Spleen (tissue), 11 donors: ENCODE measurements around the gene LSMEM2. TPM values are rescaled to one million over a fixed set of nuclear protein-coding genes. Genes with fewer than 3 reads are reported as not detected.
A peak's percentile ranks its signal among the peaks of the same experiment; 100 is the strongest.

Experiments
- DNase-seq: peaks from one replicate; pipeline ENCODE4 v3.0.0-alpha.2; 2020
- H3K27ac ChIP-seq, 8 donors: fragments of 200-600 bp; sonication (generic) in 7 of 8; 1 replicate in 4 of 8; 2 replicates in 4 of 8; pipeline versions ENCODE4 v1.5.0 to v1.8.0; 2016 to 2021; ENCODE audit warnings: inconsistent platforms in 4 of 8, mild to moderate bottlenecking in 4 of 8, moderate library complexity in 1 of 8
- H3K27me3 ChIP-seq, 7 donors: fragments of 200-600 bp; sonication (generic) in 6 of 7; replicated peaks in 1 of 7; 1 replicate in 4 of 7; 2 replicates in 3 of 7; pipeline versions ENCODE4 v1.5.0 to v1.8.0; 2016 to 2021; ENCODE audit warnings: inconsistent platforms in 3 of 7, mild to moderate bottlenecking in 1 of 7
- H3K36me3 ChIP-seq, 6 donors: fragments of 200-600 bp; sonication (generic) in 5 of 6; 1 replicate in 4 of 6; 2 replicates in 2 of 6; pipeline versions ENCODE4 v1.5.0 to v1.8.0; 2016 to 2021; ENCODE audit warnings: inconsistent platforms in 2 of 6
- H3K4me1 ChIP-seq, 6 donors: fragments of 200-600 bp; sonication (generic) in 5 of 6; 1 replicate in 3 of 6; 2 replicates in 3 of 6; pipeline versions ENCODE4 v1.5.0 to v1.8.0; 2016 to 2021; ENCODE audit warnings: inconsistent platforms in 3 of 6
- H3K4me3 ChIP-seq, 8 donors: fragments of 200-600 bp; sonication (generic) in 7 of 8; 1 replicate in 4 of 8; 2 replicates in 4 of 8; pipeline versions ENCODE4 v1.5.0 to v1.8.0; 2016 to 2021; ENCODE audit warnings: inconsistent platforms in 4 of 8, mild to moderate bottlenecking in 4 of 8, moderate library complexity in 2 of 8
- H3K9me3 ChIP-seq, 8 donors: fragments of 200-600 bp; sonication (generic) in 7 of 8; 1 replicate in 4 of 8; 2 replicates in 4 of 8; pipeline versions ENCODE4 v1.5.0 to v1.8.0; 2016 to 2021; ENCODE audit warnings: inconsistent platforms in 4 of 8
- CTCF ChIP-seq, 11 experiments: fragments of 200-600 bp in 7 of 11; fragments of 450-650 bp in 4 of 11; sonication (generic) in 4 of 11; IDR thresholded peaks in 8 of 11; conservative IDR thresholded peaks in 3 of 11; 1 replicate in 7 of 11; 2 replicates in 4 of 11; pipeline versions ENCODE4 v1.4.0 to v1.8.0; 2016 to 2021; ENCODE audit warnings: antibody characterized with exemption in 11 of 11, inconsistent platforms in 4 of 11, mild to moderate bottlenecking in 1 of 11
- POLR2A ChIP-seq, 3 donors: fragments of 450-650 bp; IDR thresholded peaks; one replicate each; pipeline ENCODE4 v1.5.1; 2017; ENCODE audit warnings: antibody characterized with exemption in 3 of 3, mild to moderate bottlenecking in 1 of 3
- POLR2AphosphoS5 ChIP-seq, 3 donors: sonication (generic); formaldehyde crosslinking; IDR thresholded peaks; one replicate each; pipeline ENCODE4 v1.5.1; 2017; ENCODE audit warnings: antibody characterized with exemption in 3 of 3
- WGBS, 5 donors: extraction: QIAGEN DNeasy Blood & Tissue Kit in 3 of 5; methylation state at CpG; one replicate each; pipeline versions ENCODE4 v1.1.5 to v1.1.7; 2013 to 2018; 5-methylcytosine and 5-hydroxymethylcytosine counted together
- intact Hi-C: fragments of 100-400 bp; cut with DNase I; formaldehyde crosslinking; loops from one replicate; pipeline ENCODE4 v1.15.0; 2023; ENCODE audit warnings: low total_unique reads
- polyA plus RNA-seq, 3 donors: library from polyadenylated mRNA; stranded (reverse); fragments of 200-250 nt; gene quantifications; one replicate each; pipeline ENCODE4 v1.2.1, GENCODE V29; 2013
- total RNA-seq, 7 donors: library from RNA; depleted of rRNA in 3 of 7; stranded (reverse); fragments of >200 nt in 3 of 7; fragmentation: NEBNext Ultra II Directional in 4 of 7; extraction: Animal tissue kit (Norgen Biotek cat#: 25700) in 4 of 7; gene quantifications; one replicate each; pipeline versions ENCODE4 v1.1.0 to v1.2.1, GENCODE V29; 2016 to 2021
- donor health status: healthy with polysubstance abuse.
- donor health status: DM: no; HTN: no; CAD: no; lungs with moderate emphysema.
- donor health status: DM: no; HTN: no; CAD: no.
- donor health status: Bipolar disorder and iron deficiency.
- donor health status: healthy.
- donor health status: DM: no; HTN: no; CAD: no.
- donor health status: DM: yes; HTN: yes; CAD: no.

Gene LSMEM2
- total and polyA plus RNA-seq, 10 donors: 0.06 to 0.46 (median 0.24) TPM; not detected in 6

GRCh38 chr3:50264964-50265485, 13.9 kb upstream of the LSMEM2 start:
- WGBS, 5 donors: 72 to 88% (median 82%) methylated on average over 5 to 7 of the region's 7 CpGs
- H3K27ac ChIP-seq: peak overlapping the region in 7 of 8 donors; percentile 2 to 84 (median 74)
- no peaks in the 10 kb centered on the region for H3K9me3 ChIP-seq
- H3K4me3 ChIP-seq: no peak overlapping the region
- H3K27me3 ChIP-seq: peaks cover 0 to 24% (median 0%) of the 10 kb centered on the region in 7 donors
- no peaks in the 10 kb centered on the region for H3K36me3 ChIP-seq
- intact Hi-C loops: no loop called here
- H3K4me1 ChIP-seq: peaks cover 7 to 75% (median 37%) of the 10 kb centered on the region in 6 donors
- TF ChIP-seq POLR2A (IDR thresholded peaks at IDR 0.05) (no peak), POLR2AphosphoS5 (IDR thresholded peaks at IDR 0.05) (no peak), CTCF (IDR thresholded peaks at IDR 0.05 in 8 of 11, conservative IDR thresholded peaks at IDR 0.05 in 3 of 11) (no peak)
- DNase-seq: no peak

GRCh38 chr3:50265571-50265970, 13.3 kb upstream of the LSMEM2 start:
- Histone ChIP-seq H3K4me3 (no peak overlapping the region), H3K36me3 (no peaks in the 10 kb centered on the region), H3K4me1 (peaks cover 5 to 70% (median 32%) of the 10 kb centered on the region in 6 donors), H3K27me3 (peaks cover 0 to 24% (median 0%) of the 10 kb centered on the region in 7 donors), H3K27ac (peak overlapping the region in 7 of 8 donors; percentile 2 to 84 (median 74)), H3K9me3 (no peaks in the 10 kb centered on the region)
- WGBS, 5 donors: 33 to 79% (median 52%) methylated on average over 1 of the region's 1 CpG
- no peak for TF ChIP-seq POLR2A (IDR thresholded peaks at IDR 0.05)
- no peak for TF ChIP-seq POLR2AphosphoS5 (IDR thresholded peaks at IDR 0.05)
- TF ChIP-seq CTCF (IDR thresholded peaks at IDR 0.05 in 8 of 11, conservative IDR thresholded peaks at IDR 0.05 in 3 of 11): no peak
- DNase-seq: no peak
- intact Hi-C loops: no loop called here

- TF ChIP-seq POLR2A (IDR thresholded peaks at IDR 0.05) (no peak), POLR2AphosphoS5 (IDR thresholded peaks at IDR 0.05) (no peak), CTCF (IDR thresholded peaks at IDR 0.05 in 8 of 11, conservative IDR thresholded peaks at IDR 0.05 in 3 of 11) (no peak)
- intact Hi-C loops: no loop called here
- WGBS, 5 donors: 79 to 85% (median 81%) methylated on average over 6 of the region's 6 CpGs
- peaks cover under 1 to 65% (median 29%) of the 10 kb centered on the region in 6 donors for H3K4me1 ChIP-seq
- H3K4me3 ChIP-seq: no peak overlapping the region
- no peaks in the 10 kb centered on the region for H3K36me3 ChIP-seq
- no peaks in the 10 kb centered on the region for H3K9me3 ChIP-seq
- H3K27ac ChIP-seq: peak overlapping the region in 5 of 8 donors; percentile 41 to 84 (median 75)
- DNase-seq: no peak
- H3K27me3 ChIP-seq: peaks cover 0 to 24% (median 0%) of the 10 kb centered on the region in 7 donors
These were observed 12.9 kb upstream of the LSMEM2 start for GRCh38 chr3:50266017-50266416.

- no peaks in the 10 kb centered on the region for H3K9me3 ChIP-seq
- 51 to 72% (median 63%) methylated on average over 2 to 7 of the region's 7 CpGs for WGBS, 5 donors
- peak overlapping the region in 6 of 8 donors; percentile 4 to 50 (median 16) for H3K4me3 ChIP-seq
- H3K36me3 ChIP-seq: no peaks in the 10 kb centered on the region
- peak overlapping the region in 7 of 8 donors; percentile 58 to 84 (median 74) for H3K27ac ChIP-seq
- intact Hi-C loops: no loop called here
- H3K27me3 ChIP-seq: peaks cover 0 to 24% (median 0%) of the 10 kb centered on the region in 7 donors
- TF ChIP-seq POLR2AphosphoS5 (IDR thresholded peaks at IDR 0.05): no peak
- no peak for TF ChIP-seq POLR2A (IDR thresholded peaks at IDR 0.05)
- TF ChIP-seq CTCF (IDR thresholded peaks at IDR 0.05 in 8 of 11, conservative IDR thresholded peaks at IDR 0.05 in 3 of 11): no peak
- H3K4me1 ChIP-seq: peaks cover 0 to 66% (median 28%) of the 10 kb centered on the region in 6 donors
- DNase-seq: no peak
These were observed 12.1 kb upstream of the LSMEM2 start for GRCh38 chr3:50266836-50267235.
